Measurements from ENCODE around the gene HLA-F. TPM values are rescaled to one million over a fixed set of nuclear protein-coding genes. Genes with fewer than 3 reads are reported as not detected.

HLA-F gene
- polyA plus RNA-seq, 1 donor: 5.8 TPM

DNA sequence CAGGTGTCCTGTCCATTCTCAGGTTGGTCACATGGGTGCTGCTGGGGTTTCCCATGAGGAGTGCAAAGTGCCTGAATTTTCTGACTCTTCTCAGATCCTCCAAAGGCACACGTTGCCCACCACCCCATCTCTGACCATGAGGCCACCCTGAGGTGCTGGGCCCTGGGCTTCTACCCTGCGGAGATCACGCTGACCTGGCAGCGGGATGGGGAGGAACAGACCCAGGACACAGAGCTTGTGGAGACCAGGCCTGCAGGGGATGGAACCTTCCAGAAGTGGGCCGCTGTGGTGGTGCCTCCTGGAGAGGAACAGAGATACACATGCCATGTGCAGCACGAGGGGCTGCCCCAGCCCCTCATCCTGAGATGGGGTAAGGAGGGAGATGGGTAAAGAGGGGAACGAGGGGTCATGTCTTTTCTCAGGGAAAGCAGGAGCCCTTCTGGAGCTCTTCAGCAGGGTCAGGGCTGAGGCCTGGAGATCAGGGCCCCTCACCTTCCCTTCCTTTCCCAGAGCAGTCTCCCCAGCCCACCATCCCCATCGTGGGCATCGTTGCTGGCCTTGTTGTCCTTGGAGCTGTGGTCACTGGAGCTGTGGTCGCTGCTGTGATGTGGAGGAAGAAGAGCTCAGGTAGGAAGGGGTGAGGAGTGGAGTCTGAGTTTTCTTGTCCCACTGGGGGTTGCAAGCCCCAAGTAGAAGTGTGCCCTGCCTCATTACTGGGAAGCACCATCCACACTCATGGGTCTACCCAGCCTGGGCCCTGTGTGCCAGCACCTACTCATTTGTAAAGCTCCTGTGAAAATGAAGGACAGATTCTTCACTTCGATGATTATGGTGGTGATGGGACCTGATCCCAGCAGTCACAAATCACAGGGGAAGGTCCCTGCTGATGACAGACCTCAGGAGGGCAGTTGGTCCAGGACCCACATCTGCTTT lies 2.0 kb downstream of the HLA-F start:
- no peak for DNase-seq (ENCODE audit: low read depth)

- no peak for DNase-seq (ENCODE audit: low read depth)
These were observed 2.8 kb downstream of the HLA-F start for GRCh38 chr6:29726001-29726400.

DNA sequence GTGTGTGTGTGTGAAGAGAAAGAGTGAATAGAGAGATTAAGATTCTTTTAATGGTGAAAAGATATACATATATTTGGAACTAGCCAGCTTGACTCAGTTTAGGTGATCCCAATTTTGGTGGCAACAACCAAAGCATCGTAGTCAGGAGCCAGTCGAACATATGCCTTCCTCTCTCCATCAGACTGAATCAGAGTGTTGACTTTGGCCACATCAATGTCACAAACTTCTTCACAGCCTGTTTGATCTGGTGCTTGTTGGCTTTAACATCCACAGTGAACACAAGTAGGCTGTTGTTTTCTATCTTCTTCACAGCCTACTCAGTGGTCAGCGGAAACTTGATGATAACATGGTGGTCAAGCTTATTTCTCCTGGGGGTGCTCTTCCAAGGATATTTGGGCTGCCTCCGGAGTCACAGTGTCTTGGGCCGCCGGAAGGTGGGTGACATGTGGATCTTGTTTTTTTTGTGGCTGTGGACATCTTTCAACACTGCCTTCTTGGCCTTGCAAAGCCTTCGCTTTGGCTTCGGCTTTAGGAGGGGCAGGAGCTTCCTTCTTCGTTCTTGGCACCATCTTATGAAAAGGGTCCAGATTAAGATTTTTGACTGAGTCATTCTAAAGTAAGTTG lies 3.4 kb downstream of the HLA-F start:
- no peak for DNase-seq (ENCODE audit: low read depth)

GRCh38 chr6:29727637-29728036 lies 4.4 kb downstream of the HLA-F start:
- no peak for DNase-seq (ENCODE audit: low read depth)

GRCh38 chr6:29728173-29728874 lies 5.1 kb downstream of the HLA-F start:
- no peak for DNase-seq (ENCODE audit: low read depth)

GRCh38 chr6:29728875-29729270 lies 5.6 kb downstream of the HLA-F start:
- DNase-seq (ENCODE audit: low read depth): no peak

DNA sequence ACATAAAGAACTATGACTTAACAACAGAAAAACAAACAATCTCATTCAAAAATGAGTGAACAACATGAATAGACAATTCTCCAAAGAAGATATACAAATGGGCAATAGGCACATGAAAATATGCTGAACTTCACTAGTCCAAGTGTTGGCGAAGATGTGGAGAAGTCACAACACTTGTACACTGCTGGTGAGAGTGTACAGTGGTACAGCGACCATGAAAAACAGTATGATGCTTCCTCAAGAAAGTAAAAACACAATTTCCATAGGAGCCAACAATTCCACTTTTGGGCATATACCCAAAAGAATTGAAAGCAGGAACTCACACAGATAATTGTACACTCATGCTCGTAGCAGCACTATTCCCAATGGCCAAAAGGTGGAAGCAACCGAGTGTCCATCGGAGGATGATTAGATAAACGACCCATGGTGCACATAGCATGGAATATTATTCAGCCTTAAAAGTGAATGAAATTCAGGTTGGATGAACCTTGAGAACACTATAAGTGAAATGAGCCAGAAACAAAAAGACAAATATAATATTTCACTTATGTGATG lies 6.6 kb downstream of the HLA-F start:
- no peak for DNase-seq (ENCODE audit: low read depth)

GRCh38 chr6:29730575-29731126 lies 7.4 kb downstream of the HLA-F start:
- no peak for DNase-seq (ENCODE audit: low read depth)

GRCh38 chr6:29731281-29731680 lies 8.0 kb downstream of the HLA-F start:
- no peak for DNase-seq (ENCODE audit: low read depth)

- DNase-seq (ENCODE audit: low read depth): no peak
These were observed 9.8 kb downstream of the HLA-F start for GRCh38 chr6:29733057-29733456.

GRCh38 chr6:29734046-29735018 lies 11.1 kb downstream of the HLA-F start:
- DNase-seq (ENCODE audit: low read depth): no peak

GRCh38 chr6:29736563-29736962 lies 13.3 kb downstream of the HLA-F start:
- DNase-seq (ENCODE audit: low read depth): no peak

DNA sequence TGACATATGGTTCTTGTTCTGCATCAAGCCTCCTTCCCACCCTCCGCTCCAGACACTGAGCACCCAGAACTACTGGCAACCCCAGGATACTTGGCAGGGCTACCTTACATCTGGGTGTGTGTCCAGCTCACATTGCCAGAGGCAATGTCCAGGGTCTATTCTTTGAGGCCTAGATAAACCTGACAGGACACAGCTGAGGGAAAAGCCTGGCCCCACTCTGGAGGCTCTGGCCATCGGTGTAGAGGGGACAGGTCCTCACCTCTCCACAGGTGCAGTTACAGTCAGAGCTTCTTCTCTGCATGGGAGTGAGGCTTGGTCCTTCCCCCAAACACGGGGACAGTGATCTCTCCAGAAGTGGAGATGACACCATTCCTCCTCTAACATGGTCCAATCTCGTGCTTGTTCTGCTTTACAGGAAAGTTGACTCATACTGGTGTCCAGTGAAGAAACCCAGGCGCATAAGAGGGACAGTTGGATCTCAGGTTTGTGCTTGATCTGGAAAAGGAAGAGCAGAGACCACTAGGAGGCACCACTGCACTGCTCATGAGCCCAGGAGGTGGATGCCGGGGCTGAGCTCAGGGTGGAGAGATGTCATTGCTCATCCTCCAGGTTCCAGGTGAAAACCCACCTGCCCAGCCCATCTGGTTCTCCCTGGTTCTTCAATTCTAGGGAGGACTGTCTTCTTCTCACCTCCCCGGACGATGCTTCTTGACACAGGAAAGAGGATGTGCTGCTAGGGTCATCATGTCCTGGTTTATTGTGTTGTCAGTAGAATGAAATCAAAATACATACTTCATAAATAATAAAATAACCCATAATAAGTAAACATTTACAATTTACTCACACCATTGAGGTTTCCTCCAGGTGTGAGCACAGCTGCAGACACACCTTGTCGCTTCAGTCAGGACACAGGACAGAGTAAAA lies 14.7 kb downstream of the HLA-F start:
- DNase-seq (ENCODE audit: low read depth): no peak

- no peak for DNase-seq (ENCODE audit: low read depth)
These were observed 16.1 kb downstream of the HLA-F start for GRCh38 chr6:29739136-29739881.

DNA sequence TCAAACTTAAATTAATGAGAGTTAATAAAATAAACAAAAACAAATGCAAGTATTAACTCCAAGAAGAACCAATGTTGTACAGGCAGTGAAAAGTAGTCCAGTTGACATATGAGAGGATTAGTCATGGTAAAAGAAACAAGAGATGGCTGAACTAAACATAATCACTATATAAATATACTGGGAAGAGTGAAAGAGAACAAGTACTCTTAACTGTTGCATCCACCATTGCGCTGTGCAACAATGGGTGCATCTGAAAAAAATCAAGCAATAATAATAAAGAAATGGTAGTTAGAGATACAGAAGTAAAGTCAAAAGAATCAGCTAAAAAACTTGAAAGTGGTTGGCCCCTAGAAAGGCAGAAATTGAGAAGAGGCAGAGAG lies 16.6 kb downstream of the HLA-F start:
- no peak for DNase-seq (ENCODE audit: low read depth)

- no peak for DNase-seq (ENCODE audit: low read depth)
These were observed 18.4 kb downstream of the HLA-F start for GRCh38 chr6:29741592-29741991.

DNA sequence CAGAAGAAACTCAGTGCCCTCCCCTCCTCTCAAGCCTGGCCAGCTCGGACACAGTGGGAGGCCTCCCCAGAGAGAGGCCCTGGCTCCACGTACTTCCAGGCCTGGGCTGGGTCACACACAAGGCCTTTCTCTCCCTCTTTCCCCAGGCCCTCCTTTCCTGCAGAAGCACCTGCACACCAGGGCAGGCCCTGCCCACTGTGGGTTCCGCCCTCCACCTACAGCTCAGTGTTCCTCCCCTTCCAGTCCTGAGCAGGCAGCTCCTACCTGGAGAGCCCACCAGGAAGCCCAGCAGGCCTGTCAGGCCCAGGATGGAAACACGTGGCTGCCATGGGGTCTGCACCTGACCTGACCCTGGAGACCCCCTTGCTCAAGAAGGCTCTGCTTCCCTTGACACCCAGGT lies 18.9 kb downstream of the HLA-F start:
- no peak for DNase-seq (ENCODE audit: low read depth)

- DNase-seq (ENCODE audit: low read depth): no peak
These were observed 19.8 kb downstream of the HLA-F start for GRCh38 chr6:29743025-29743424.

- DNase-seq (ENCODE audit: low read depth): no peak
These were observed 20.3 kb downstream of the HLA-F start for GRCh38 chr6:29743568-29743967.

Measured in forelimb muscle (tissue), 1 donor.